Natural killer cell (primary cell): ENCODE results near the gene PLXNA4. TPM values are rescaled to one million over a fixed set of nuclear protein-coding genes. Genes with fewer than 3 reads are reported as not detected.

Source experiments
- ATAC-seq, 3 donors: fragments of 150-1000 bp in 2 of 3; fragments of 200-7000 bp in 1 of 3; cut with Tn5 transposase; 1 replicate in 1 of 3; 2 replicates in 2 of 3; pipeline ENCODE4 v1.10.0; 2021; ENCODE audit warnings: mild to moderate bottlenecking in 2 of 3, moderate library complexity in 2 of 3
- DNase-seq, 2 donors: peaks; one replicate each; pipeline versions ENCODE4 v3.0.0 to v3.0.0-alpha.2; 2013 to 2021; ENCODE audit warnings: mixed read lengths in 1 of 2
- H3K27ac ChIP-seq: one replicate; pipeline ENCODE4 v1.5.1; 2013; ENCODE audit warnings: mild to moderate bottlenecking, low read length
- H3K27me3 ChIP-seq: one replicate; pipeline ENCODE4 v1.6.1; 2013; ENCODE audit warnings: low read length; ENCODE audit not compliant: control insufficient read depth, insufficient read depth
- H3K36me3 ChIP-seq: one replicate; pipeline ENCODE4 v1.6.1; 2013; ENCODE audit warnings: low read length; ENCODE audit not compliant: control insufficient read depth, insufficient read depth
- H3K4me1 ChIP-seq: one replicate; pipeline ENCODE4 v1.6.1; 2013; ENCODE audit warnings: low read length; ENCODE audit not compliant: control insufficient read depth, insufficient read depth
- H3K4me3 ChIP-seq: one replicate; pipeline ENCODE4 v1.5.1; 2013; ENCODE audit warnings: low read length
- H3K9me3 ChIP-seq: one replicate; pipeline ENCODE4 v1.6.1; 2013; ENCODE audit warnings: low read length; ENCODE audit not compliant: control insufficient read depth, insufficient read depth
- H3K27ac Mint-ChIP-seq, 2 donors: one replicate each; pipeline ENCODE4 v1.8.0; 2022; ENCODE audit warnings: mild to moderate bottlenecking in 2 of 2, mixed read lengths in 2 of 2, moderate library complexity in 1 of 2
- H3K27me3 Mint-ChIP-seq, 2 donors: one replicate each; pipeline ENCODE4 v1.8.0; 2022; ENCODE audit warnings: low read depth in 2 of 2, mixed read lengths in 2 of 2
- H3K36me3 Mint-ChIP-seq: one replicate; pipeline ENCODE4 v1.8.0; 2022; ENCODE audit warnings: mixed read lengths
- H3K4me1 Mint-ChIP-seq, 2 donors: one replicate each; pipeline ENCODE4 v1.8.0; 2022; ENCODE audit warnings: mixed read lengths in 2 of 2
- H3K4me3 Mint-ChIP-seq: one replicate; pipeline ENCODE4 v1.8.0; 2022; ENCODE audit warnings: mild to moderate bottlenecking, moderate library complexity, mixed read lengths
- H3K9me3 Mint-ChIP-seq, 2 donors: one replicate each; pipeline ENCODE4 v1.8.0; 2022; ENCODE audit warnings: mixed read lengths in 2 of 2
- WGBS: methylation state at CpG from one replicate; pipeline ENCODE4 v1.1.7; 2013; ENCODE audit warnings: missing lambda C conversion rate; ENCODE audit not compliant: insufficient coverage; 5-methylcytosine and 5-hydroxymethylcytosine counted together
- intact Hi-C: fragments of 100-400 bp; cut with micrococcal nuclease; formaldehyde crosslinking; loops from one replicate; pipeline ENCODE4 v1.14.2; 2022
- total RNA-seq, 4 donors: library from RNA; stranded (reverse); fragments of 120-200 nt in 1 of 4; gene quantifications; one replicate each; pipeline versions ENCODE4 v1.2.3 to v1.2.4, GENCODE V29; 2013 to 2022
- TF ChIP-seq, protein P1 (sequence below): fragments of 200-600 bp; IDR thresholded peaks from one replicate; pipeline ENCODE4 v1.8.0; 2022; ENCODE audit warnings: antibody characterized with exemption

PLXNA4 gene
- total RNA-seq, 3 donors from 2014 or later (not counting 1 experiment from before 2014, with no cell fraction given) = 5.1 to 15.3 (median 10.9) TPM

DNA sequence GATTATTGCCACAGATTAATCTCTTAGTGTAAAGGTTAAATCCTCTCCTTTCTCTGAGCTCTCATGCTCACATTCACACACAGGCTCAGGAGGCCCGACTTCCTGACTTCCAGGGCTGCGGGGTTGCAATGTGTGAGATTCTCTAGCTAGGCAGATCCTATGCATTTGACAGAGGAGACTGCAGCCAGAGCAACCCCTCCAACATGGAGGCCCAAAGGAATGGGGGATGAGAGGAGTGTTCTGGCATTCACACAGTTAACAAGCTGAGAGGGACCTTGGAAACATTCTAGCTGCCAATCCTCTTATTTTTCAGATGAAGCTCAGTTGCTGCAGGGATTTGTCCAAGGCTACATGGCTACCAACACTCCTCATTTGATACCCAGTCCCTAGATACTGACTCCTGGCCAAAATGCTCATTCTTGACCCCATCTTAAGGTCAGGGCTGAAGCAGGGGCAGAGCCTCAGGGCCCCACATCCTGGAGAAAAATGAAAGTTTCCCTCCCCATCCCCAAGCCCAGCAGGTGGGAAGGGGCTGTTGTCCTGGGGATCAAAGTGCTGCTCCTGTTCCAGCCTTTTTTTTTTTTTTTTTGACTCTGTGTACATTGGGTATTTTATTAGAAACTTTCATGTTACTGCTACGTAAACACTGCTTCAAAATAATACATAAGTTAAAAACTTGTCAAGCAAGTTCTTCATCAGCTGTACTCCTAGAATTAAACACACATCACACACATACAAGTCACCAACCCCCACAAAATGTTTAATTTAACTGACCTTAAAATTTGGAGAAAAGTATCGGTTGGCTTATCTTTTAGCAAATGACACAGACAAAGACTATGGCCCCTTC, 325.6 kb downstream of the PLXNA4 start:
- TF ChIP-seq, protein P1, sequence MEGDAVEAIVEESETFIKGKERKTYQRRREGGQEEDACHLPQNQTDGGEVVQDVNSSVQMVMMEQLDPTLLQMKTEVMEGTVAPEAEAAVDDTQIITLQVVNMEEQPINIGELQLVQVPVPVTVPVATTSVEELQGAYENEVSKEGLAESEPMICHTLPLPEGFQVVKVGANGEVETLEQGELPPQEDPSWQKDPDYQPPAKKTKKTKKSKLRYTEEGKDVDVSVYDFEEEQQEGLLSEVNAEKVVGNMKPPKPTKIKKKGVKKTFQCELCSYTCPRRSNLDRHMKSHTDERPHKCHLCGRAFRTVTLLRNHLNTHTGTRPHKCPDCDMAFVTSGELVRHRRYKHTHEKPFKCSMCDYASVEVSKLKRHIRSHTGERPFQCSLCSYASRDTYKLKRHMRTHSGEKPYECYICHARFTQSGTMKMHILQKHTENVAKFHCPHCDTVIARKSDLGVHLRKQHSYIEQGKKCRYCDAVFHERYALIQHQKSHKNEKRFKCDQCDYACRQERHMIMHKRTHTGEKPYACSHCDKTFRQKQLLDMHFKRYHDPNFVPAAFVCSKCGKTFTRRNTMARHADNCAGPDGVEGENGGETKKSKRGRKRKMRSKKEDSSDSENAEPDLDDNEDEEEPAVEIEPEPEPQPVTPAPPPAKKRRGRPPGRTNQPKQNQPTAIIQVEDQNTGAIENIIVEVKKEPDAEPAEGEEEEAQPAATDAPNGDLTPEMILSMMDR = no peak
- Mint-ChIP-seq H3K27ac (no peak overlapping the region), H3K4me1 (no peaks in the 10 kb centered on the region), H3K9me3 (peaks cover under 1% of the 10 kb centered on the region in 2 donors), H3K36me3 (no peaks in the 10 kb centered on the region), H3K4me3 (no peak overlapping the region), H3K27me3 (peaks cover 16% of the 10 kb centered on the region in 2 donors)
- ATAC-seq (no peak), DNase-seq (no peak)
- Histone ChIP-seq H3K9me3 (no peaks in the 10 kb centered on the region), H3K36me3 (no peaks in the 10 kb centered on the region), H3K4me3 (no peak overlapping the region), H3K27ac (no peak overlapping the region), H3K27me3 (no peaks in the 10 kb centered on the region), H3K4me1 (no peaks in the 10 kb centered on the region)
- 50% methylated on average over 2 of the region's 4 CpGs for WGBS
- intact Hi-C loops = no loop called here

DNA sequence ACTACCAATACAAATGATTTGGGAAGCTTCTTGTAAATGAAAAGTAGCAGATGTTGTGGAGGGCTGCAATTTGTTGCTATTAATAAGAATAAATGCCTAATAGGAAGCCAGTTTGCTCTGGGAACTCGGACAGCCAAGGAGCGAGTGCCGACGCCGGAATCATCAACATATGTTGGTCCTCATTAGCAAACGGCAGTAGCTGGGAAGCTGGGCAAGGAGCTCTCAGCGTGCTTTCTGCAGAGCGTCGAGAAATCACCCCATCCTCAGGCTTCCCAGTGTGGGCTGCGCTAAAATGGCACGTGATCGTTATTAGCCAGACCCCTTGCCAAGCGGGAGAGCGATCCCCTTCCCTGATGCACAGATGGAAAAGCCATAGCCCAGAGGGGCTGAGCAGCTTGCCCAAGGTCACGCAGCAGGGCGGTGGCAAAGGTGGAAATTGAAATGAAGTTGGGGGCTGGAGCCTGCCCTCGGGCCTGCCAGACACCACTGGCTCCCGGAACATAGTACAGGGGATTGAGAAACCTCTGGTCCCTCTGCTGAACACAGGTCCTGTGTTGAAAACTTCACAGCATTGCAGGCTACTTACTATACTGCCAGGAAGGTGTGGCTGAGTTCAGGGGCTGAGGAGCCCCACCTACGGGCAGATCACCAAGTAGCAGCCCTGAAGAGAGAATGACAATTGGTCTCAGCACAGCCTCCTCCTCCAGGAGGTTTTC, 326.9 kb downstream of the PLXNA4 start:
- DNase-seq = no peak
- no peaks in the 10 kb centered on the region for H3K27me3 ChIP-seq
- intact Hi-C loops = no loop called here
- no peaks in the 10 kb centered on the region for H3K36me3 ChIP-seq
- H3K4me1 Mint-ChIP-seq = no peaks in the 10 kb centered on the region
- H3K9me3 ChIP-seq = no peaks in the 10 kb centered on the region
- no peak overlapping the region for H3K4me3 ChIP-seq
- no peak overlapping the region for H3K4me3 Mint-ChIP-seq
- no peaks in the 10 kb centered on the region for H3K36me3 Mint-ChIP-seq
- peaks cover 2% of the 10 kb centered on the region in 2 donors for H3K9me3 Mint-ChIP-seq
- 82% methylated on average over 19 of the region's 19 CpGs for WGBS
- H3K27me3 Mint-ChIP-seq = peaks cover 13 to 16% of the 10 kb centered on the region in 2 donors
- H3K4me1 ChIP-seq = no peaks in the 10 kb centered on the region
- TF ChIP-seq, protein P1 = no peak
- no peak overlapping the region for H3K27ac ChIP-seq
- H3K27ac Mint-ChIP-seq = no peak overlapping the region
- ATAC-seq = no peak

DNA sequence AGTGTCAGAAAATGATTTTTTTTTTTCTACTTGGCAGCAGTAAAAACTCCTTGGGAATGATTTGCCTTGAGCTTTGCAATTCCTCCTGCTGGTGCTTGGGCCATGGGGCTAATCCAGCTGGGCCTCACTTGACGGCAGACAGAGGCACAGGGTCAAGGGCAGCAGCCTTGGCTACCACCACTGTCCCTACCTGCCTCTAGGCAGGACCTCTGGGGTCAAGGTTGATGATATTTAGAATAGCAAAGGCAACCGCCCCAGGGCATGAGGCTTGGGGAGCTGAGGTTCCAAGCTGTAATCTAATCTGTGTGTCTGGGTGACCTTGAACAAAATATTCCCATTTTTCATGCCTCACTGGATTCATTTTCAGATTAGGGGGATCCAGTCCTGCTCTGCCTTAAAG, 327.4 kb downstream of the PLXNA4 start:
- TF ChIP-seq, protein P1 = no peak
- Mint-ChIP-seq H3K36me3 (no peaks in the 10 kb centered on the region), H3K4me1 (no peaks in the 10 kb centered on the region), H3K9me3 (peaks cover 2% of the 10 kb centered on the region in 2 donors), H3K27ac (no peak overlapping the region), H3K4me3 (no peak overlapping the region), H3K27me3 (peaks cover 7 to 13% of the 10 kb centered on the region in 2 donors)
- DNase-seq = no peak
- intact Hi-C loops = no loop called here
- Histone ChIP-seq H3K9me3 (no peaks in the 10 kb centered on the region), H3K4me1 (no peaks in the 10 kb centered on the region), H3K27me3 (no peaks in the 10 kb centered on the region), H3K36me3 (no peaks in the 10 kb centered on the region), H3K4me3 (no peak overlapping the region), H3K27ac (no peak overlapping the region)
- 94% methylated on average over 2 of the region's 2 CpGs for WGBS
- no peak for ATAC-seq
